ENCODE results near the gene BPIFB2. TPM values are rescaled to one million over a fixed set of nuclear protein-coding genes. Genes with fewer than 3 reads are reported as not detected.

BPIFB2 gene
- polyA plus RNA-seq, 1 donor from 2014 or later, result not detected

GRCh38 chr20:33005132-33005566 is 2.4 kb upstream of the BPIFB2 start:
- Histone ChIP-seq H3K9me3 (ENCODE audit: low read length) (peaks cover 3% of the 10 kb centered on the region), H2AFZ (ENCODE audit: low read depth, low read length) (no peak overlapping the region), H4K20me1 (ENCODE audit: insufficient read depth) (no peaks in the 10 kb centered on the region), H3K9ac (ENCODE audit: low read length) (no peak overlapping the region), H3K27me3 (ENCODE audit: insufficient read depth, low read depth, low read length) (no peaks in the 10 kb centered on the region), H3K36me3 (ENCODE audit: insufficient read depth, low read length) (no peaks in the 10 kb centered on the region), H3K79me2 (replicated peaks; ENCODE audit: insufficient read depth, low read length) (no peaks in the 10 kb centered on the region), H3K4me2 (ENCODE audit: low read length) (no peak overlapping the region), H3K27ac (ENCODE audit: low read length) (no peak overlapping the region), H3K9me2 (ENCODE audit: insufficient read depth, low read length) (no peaks in the 10 kb centered on the region), H3K4me3 (ENCODE audit: low read length) (no peak overlapping the region), H3F3A (ENCODE audit: insufficient read depth, low read length, poor library complexity, severe bottlenecking) (no peaks in the 10 kb centered on the region)
- TF ChIP-seq REST (IDR thresholded peaks at IDR 0.05; ENCODE audit: borderline replicate concordance) (no peak), SMC3 (conservative IDR thresholded peaks at IDR 0.05; ENCODE audit: poor library complexity) (no peak), TAF1 (IDR thresholded peaks at IDR 0.05; ENCODE audit: low read depth) (no peak), EZH2 (IDR thresholded peaks at IDR 0.05; ENCODE audit: borderline replicate concordance, insufficient read depth, low read length, poor library complexity, severe bottlenecking) (no peak), RAD21 (conservative IDR thresholded peaks at IDR 0.05) (no peak), EP300 (conservative IDR thresholded peaks at IDR 0.05; ENCODE audit: poor library complexity, severe bottlenecking) (no peak), MXI1 (conservative IDR thresholded peaks at IDR 0.05; ENCODE audit: poor library complexity, severe bottlenecking) (no peak), POLR2AphosphoS5 (IDR thresholded peaks at IDR 0.05) (no peak), CTCF (IDR thresholded peaks at IDR 0.05; ENCODE audit: poor library complexity, severe bottlenecking) (no peak)

GRCh38 chr20:33005908-33006775 is 1.4 kb upstream of the BPIFB2 start:
- H3K9ac ChIP-seq (ENCODE audit: low read length), result no peak overlapping the region
- no peaks in the 10 kb centered on the region for H3K36me3 ChIP-seq (ENCODE audit: insufficient read depth, low read length)
- H2AFZ ChIP-seq (ENCODE audit: low read depth, low read length), result no peak overlapping the region
- no peak overlapping the region for H3K4me3 ChIP-seq (ENCODE audit: low read length)
- H3K9me2 ChIP-seq (ENCODE audit: insufficient read depth, low read length), result no peaks in the 10 kb centered on the region
- no peaks in the 10 kb centered on the region for H3K27me3 ChIP-seq (ENCODE audit: insufficient read depth, low read depth, low read length)
- H3F3A ChIP-seq (ENCODE audit: insufficient read depth, low read length, poor library complexity, severe bottlenecking), result no peaks in the 10 kb centered on the region
- H3K79me2 ChIP-seq (replicated peaks; ENCODE audit: insufficient read depth, low read length), result no peaks in the 10 kb centered on the region
- H3K4me2 ChIP-seq (ENCODE audit: low read length), result no peak overlapping the region
- no peak overlapping the region for H3K27ac ChIP-seq (ENCODE audit: low read length)
- peaks cover 3% of the 10 kb centered on the region for H3K9me3 ChIP-seq (ENCODE audit: low read length)
- TF ChIP-seq POLR2AphosphoS5 (IDR thresholded peaks at IDR 0.05) (no peak), REST (IDR thresholded peaks at IDR 0.05; ENCODE audit: borderline replicate concordance) (no peak), TAF1 (IDR thresholded peaks at IDR 0.05; ENCODE audit: low read depth) (no peak), RAD21 (conservative IDR thresholded peaks at IDR 0.05) (no peak), EZH2 (IDR thresholded peaks at IDR 0.05; ENCODE audit: borderline replicate concordance, insufficient read depth, low read length, poor library complexity, severe bottlenecking) (no peak), CTCF (IDR thresholded peaks at IDR 0.05; ENCODE audit: poor library complexity, severe bottlenecking) (no peak), SMC3 (conservative IDR thresholded peaks at IDR 0.05; ENCODE audit: poor library complexity) (no peak), MXI1 (conservative IDR thresholded peaks at IDR 0.05; ENCODE audit: poor library complexity, severe bottlenecking) (no peak), EP300 (conservative IDR thresholded peaks at IDR 0.05; ENCODE audit: poor library complexity, severe bottlenecking) (no peak)
- H4K20me1 ChIP-seq (ENCODE audit: insufficient read depth), result no peaks in the 10 kb centered on the region

Measured in neural cell (in vitro differentiated cells).